ENCODE data around the gene DALRD3. TPM values are rescaled to one million over a fixed set of nuclear protein-coding genes. Genes with fewer than 3 reads are reported as not detected.
A peak's percentile ranks its signal among the peaks of the same experiment; 100 is the strongest.

DALRD3 gene
- total and polyA plus RNA-seq, 2 donors (not counting 1 experiment from before 2014, with no cell fraction given), result 57.2 to 82.6 TPM

DNA sequence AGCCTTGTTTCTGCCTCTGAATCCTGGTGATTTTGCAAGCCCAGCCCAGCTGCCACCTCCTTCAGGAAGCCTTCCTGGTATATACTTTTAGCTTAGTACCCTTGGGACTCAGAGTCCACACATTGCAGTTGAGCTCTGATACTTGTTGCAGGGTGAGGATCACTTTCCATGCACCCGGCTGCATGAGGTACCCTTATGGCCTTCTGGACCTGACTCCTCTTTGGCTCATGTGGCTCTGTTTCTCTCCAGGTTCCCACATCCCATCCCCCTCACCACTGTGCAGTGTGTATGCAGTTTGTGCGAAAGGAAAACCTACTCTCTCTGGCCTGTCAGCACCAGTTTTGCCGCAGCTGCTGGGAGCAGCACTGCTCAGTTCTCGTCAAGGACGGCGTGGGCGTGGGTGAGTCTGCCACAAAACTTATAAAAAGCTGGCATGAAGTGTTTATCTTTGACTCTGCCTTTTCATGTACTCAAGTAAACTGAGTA, 51.5 kb downstream of the DALRD3 start:
- Histone ChIP-seq H3K27me3 (replicated peaks in 1 of 4; ENCODE audit: control extremely low read depth in 1 of 4, control insufficient read depth in 3 of 4, insufficient read depth in 4 of 4, low read length in 3 of 4) (no peaks in the 10 kb centered on the region), H4K20me1 (ENCODE audit: control insufficient read depth, insufficient read depth, low read length, poor library complexity, severe bottlenecking) (no peaks in the 10 kb centered on the region), H3K9ac (ENCODE audit: low read length) (no peak overlapping the region), H3K4me3 (ENCODE audit: control extremely low read depth in 1 of 5, extremely low read depth in 1 of 5, insufficient read depth in 1 of 5, low read depth in 2 of 5, low read length in 4 of 5) (no peak overlapping the region), H3K27ac (ENCODE audit: low read length in 2 of 2) (no peak overlapping the region), H3K4me2 (replicated peaks; ENCODE audit: low read depth, low read length, poor library complexity, severe bottlenecking) (no peak overlapping the region), H3K9me3 (ENCODE audit: control extremely low read depth in 1 of 3, control insufficient read depth in 2 of 3, insufficient read depth in 1 of 3, low read length in 2 of 3) (no peaks in the 10 kb centered on the region), H3K36me3 (replicated peaks in 1 of 2; ENCODE audit: control extremely low read depth in 1 of 2, control insufficient read depth in 1 of 2, extremely low read depth in 1 of 2, insufficient read depth in 2 of 2, low read length in 1 of 2) (peaks cover 22 to 56% of the 10 kb centered on the region in 2 experiments), H3K4me1 (ENCODE audit: control insufficient read depth in 2 of 2, insufficient read depth in 2 of 2, low read length in 2 of 2) (no peaks in the 10 kb centered on the region), H2AFZ (ENCODE audit: insufficient read depth, low read depth, low read length, poor library complexity, severe bottlenecking) (no peak overlapping the region), H3K79me2 (ENCODE audit: control insufficient read depth, insufficient read depth, low read length) (no peaks in the 10 kb centered on the region)
- H3K27ac Mint-ChIP-seq, result no peak overlapping the region
- H3K4me3 Mint-ChIP-seq, result no peak overlapping the region
- intact Hi-C loops (cut with micrococcal nuclease), result no loop called here
- TF ChIP-seq, protein P1, sequence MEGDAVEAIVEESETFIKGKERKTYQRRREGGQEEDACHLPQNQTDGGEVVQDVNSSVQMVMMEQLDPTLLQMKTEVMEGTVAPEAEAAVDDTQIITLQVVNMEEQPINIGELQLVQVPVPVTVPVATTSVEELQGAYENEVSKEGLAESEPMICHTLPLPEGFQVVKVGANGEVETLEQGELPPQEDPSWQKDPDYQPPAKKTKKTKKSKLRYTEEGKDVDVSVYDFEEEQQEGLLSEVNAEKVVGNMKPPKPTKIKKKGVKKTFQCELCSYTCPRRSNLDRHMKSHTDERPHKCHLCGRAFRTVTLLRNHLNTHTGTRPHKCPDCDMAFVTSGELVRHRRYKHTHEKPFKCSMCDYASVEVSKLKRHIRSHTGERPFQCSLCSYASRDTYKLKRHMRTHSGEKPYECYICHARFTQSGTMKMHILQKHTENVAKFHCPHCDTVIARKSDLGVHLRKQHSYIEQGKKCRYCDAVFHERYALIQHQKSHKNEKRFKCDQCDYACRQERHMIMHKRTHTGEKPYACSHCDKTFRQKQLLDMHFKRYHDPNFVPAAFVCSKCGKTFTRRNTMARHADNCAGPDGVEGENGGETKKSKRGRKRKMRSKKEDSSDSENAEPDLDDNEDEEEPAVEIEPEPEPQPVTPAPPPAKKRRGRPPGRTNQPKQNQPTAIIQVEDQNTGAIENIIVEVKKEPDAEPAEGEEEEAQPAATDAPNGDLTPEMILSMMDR (IDR thresholded peaks at IDR 0.05), result no peak
- no peak for TF ChIP-seq EZH2 (IDR thresholded peaks at IDR 0.05; ENCODE audit: borderline replicate concordance, insufficient read depth, low read depth, low read length, poor library complexity, severe bottlenecking)
- 100% methylated on average over 7 of the region's 7 CpGs for WGBS (ENCODE audit: insufficient coverage)
- H3K4me1 Mint-ChIP-seq, result no peaks in the 10 kb centered on the region
- no peaks in the 10 kb centered on the region for H3K27me3 Mint-ChIP-seq
- POLR2A ChIA-PET, result no interaction called here
- CTCF ChIA-PET, result no interaction called here
- H3K9me3 Mint-ChIP-seq (ENCODE audit: insufficient read depth), result no peaks in the 10 kb centered on the region
- DNase-seq (no peak), ATAC-seq (ENCODE audit: low read depth) (no peak)

DNA sequence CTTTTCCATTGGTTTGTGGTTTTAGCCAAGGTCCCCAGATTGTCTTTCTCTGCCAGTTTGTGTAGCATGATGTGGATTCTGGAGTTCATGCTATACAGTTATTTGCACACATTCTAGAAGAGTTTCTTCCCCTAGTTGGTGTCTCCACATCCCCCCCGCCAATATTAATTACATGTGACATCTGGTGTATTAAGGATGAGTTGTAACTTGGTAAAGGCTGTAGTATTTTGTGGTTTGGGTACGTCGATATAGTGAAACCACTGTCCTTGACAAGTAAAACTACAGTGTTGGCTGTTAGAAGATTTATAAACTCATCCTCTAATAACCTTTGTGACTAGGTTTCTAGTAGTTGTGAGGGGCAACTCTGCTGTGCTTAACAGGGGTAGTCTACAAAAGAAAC, 52.0 kb downstream of the DALRD3 start:
- Histone ChIP-seq H2AFZ (ENCODE audit: insufficient read depth, low read depth, low read length, poor library complexity, severe bottlenecking) (no peak overlapping the region), H3K9me3 (ENCODE audit: control extremely low read depth in 1 of 3, control insufficient read depth in 2 of 3, insufficient read depth in 1 of 3, low read length in 2 of 3) (no peaks in the 10 kb centered on the region), H3K4me3 (ENCODE audit: control extremely low read depth in 1 of 5, extremely low read depth in 1 of 5, insufficient read depth in 1 of 5, low read depth in 2 of 5, low read length in 4 of 5) (no peak overlapping the region), H3K4me2 (replicated peaks; ENCODE audit: low read depth, low read length, poor library complexity, severe bottlenecking) (no peak overlapping the region), H4K20me1 (ENCODE audit: control insufficient read depth, insufficient read depth, low read length, poor library complexity, severe bottlenecking) (no peaks in the 10 kb centered on the region), H3K79me2 (ENCODE audit: control insufficient read depth, insufficient read depth, low read length) (no peaks in the 10 kb centered on the region), H3K27me3 (replicated peaks in 1 of 4; ENCODE audit: control extremely low read depth in 1 of 4, control insufficient read depth in 3 of 4, insufficient read depth in 4 of 4, low read length in 3 of 4) (no peaks in the 10 kb centered on the region), H3K9ac (ENCODE audit: low read length) (no peak overlapping the region), H3K36me3 (replicated peaks in 1 of 2; ENCODE audit: control extremely low read depth in 1 of 2, control insufficient read depth in 1 of 2, extremely low read depth in 1 of 2, insufficient read depth in 2 of 2, low read length in 1 of 2) (peaks cover 17 to 54% of the 10 kb centered on the region in 2 experiments), H3K27ac (ENCODE audit: low read length in 2 of 2) (no peak overlapping the region), H3K4me1 (ENCODE audit: control insufficient read depth in 2 of 2, insufficient read depth in 2 of 2, low read length in 2 of 2) (no peaks in the 10 kb centered on the region)
- intact Hi-C loops (cut with micrococcal nuclease), result no loop called here
- ATAC-seq (ENCODE audit: low read depth) (no peak), DNase-seq (no peak)
- TF ChIP-seq, protein P1 (IDR thresholded peaks at IDR 0.05), result no peak
- TF ChIP-seq EZH2 (IDR thresholded peaks at IDR 0.05; ENCODE audit: borderline replicate concordance, insufficient read depth, low read depth, low read length, poor library complexity, severe bottlenecking), result no peak
- no peaks in the 10 kb centered on the region for H3K27me3 Mint-ChIP-seq
- no peaks in the 10 kb centered on the region for H3K9me3 Mint-ChIP-seq (ENCODE audit: insufficient read depth)
- WGBS (ENCODE audit: insufficient coverage), result no CpG with 5 or more reads among the region's 3 CpGs
- no peaks in the 10 kb centered on the region for H3K4me1 Mint-ChIP-seq
- no peak overlapping the region for H3K27ac Mint-ChIP-seq
- CTCF ChIA-PET, result interaction anchor here (0.7 kb wide), 1 partner anchor 217 kb away, joined by 7 read pairs; no protein-coding TSS in a partner anchor
- POLR2A ChIA-PET, result no interaction called here
- H3K4me3 Mint-ChIP-seq, result no peak overlapping the region

Small RNA genes within 50 kb of the gene (small RNA-seq; reads per million reads assigned to genes)
- gene MIR191 (ENCODE audit: insufficient read length, low read depth, low replicate concordance) (5,267 reads per million, percentile 99 among the genes with 10 or more reads in this experiment), gene MIR425 (ENCODE audit: insufficient read length, low read depth, low replicate concordance) (171 reads per million, percentile 95 among the genes with 10 or more reads in this experiment)

Other genes starting within 250 kb of the DALRD3 start
- gene PRKAR2A, start 170.7 kb downstream of the DALRD3 start, total RNA-seq, result 25.0 and 27.5 TPM in 2 replicates
- 4.3 and 6.0 TPM in 2 replicates for gene PRKAR2A, start 170.7 kb downstream of the DALRD3 start, polyA plus RNA-seq
- 11.6 and 12.2 TPM in 2 replicates for gene SLC25A20, start 119.7 kb downstream of the DALRD3 start, total RNA-seq
- 5.7 and 19.9 TPM in 2 replicates for gene SLC25A20, start 119.7 kb downstream of the DALRD3 start, polyA plus RNA-seq
- gene ARIH2, start 99.7 kb downstream of the DALRD3 start, total RNA-seq, result 148 and 162 TPM in 2 replicates
- 114 and 139 TPM in 2 replicates for gene ARIH2, start 99.7 kb downstream of the DALRD3 start, polyA plus RNA-seq
- gene P4HTM, start 28.3 kb downstream of the DALRD3 start, total RNA-seq, result 48.5 and 56.4 TPM in 2 replicates
- 58.3 and 70.6 TPM in 2 replicates for gene P4HTM, start 28.3 kb downstream of the DALRD3 start, polyA plus RNA-seq
- 270 and 287 TPM in 2 replicates for gene WDR6, start 11.2 kb downstream of the DALRD3 start, total RNA-seq
- gene WDR6, start 11.2 kb downstream of the DALRD3 start, polyA plus RNA-seq, result 317 and 321 TPM in 2 replicates
- 67.0 and 67.5 TPM in 2 replicates for gene NDUFAF3, start 3.5 kb upstream of the DALRD3 start, total RNA-seq
- gene NDUFAF3, start 3.5 kb upstream of the DALRD3 start, polyA plus RNA-seq, result 34.9 and 61.0 TPM in 2 replicates
- gene IMPDH2, start 10.8 kb upstream of the DALRD3 start, total RNA-seq, result 186 and 193 TPM in 2 replicates
- gene IMPDH2, start 10.8 kb upstream of the DALRD3 start, polyA plus RNA-seq, result 171 and 205 TPM in 2 replicates
- gene QRICH1, start 75.5 kb upstream of the DALRD3 start, total RNA-seq, result 187 and 196 TPM in 2 replicates
- gene QRICH1, start 75.5 kb upstream of the DALRD3 start, polyA plus RNA-seq, result 179 and 223 TPM in 2 replicates
- gene QARS1, start 86.2 kb upstream of the DALRD3 start, total RNA-seq, result 252 and 282 TPM in 2 replicates
- 426 and 469 TPM in 2 replicates for gene QARS1, start 86.2 kb upstream of the DALRD3 start, polyA plus RNA-seq
- 87.3 and 89.9 TPM in 2 replicates for gene USP19, start 102.2 kb upstream of the DALRD3 start, total RNA-seq
- 56.3 and 73.5 TPM in 2 replicates for gene USP19, start 102.2 kb upstream of the DALRD3 start, polyA plus RNA-seq
- gene LAMB2, start 114.5 kb upstream of the DALRD3 start, total RNA-seq, result 0.05 and 0.74 TPM in 2 replicates
- 0.25 and 0.67 TPM in 2 replicates for gene LAMB2, start 114.5 kb upstream of the DALRD3 start, polyA plus RNA-seq
- 29.7 and 30.0 TPM in 2 replicates for gene CCDC71, start 147.8 kb upstream of the DALRD3 start, total RNA-seq
- 13.4 and 15.6 TPM in 2 replicates for gene CCDC71, start 147.8 kb upstream of the DALRD3 start, polyA plus RNA-seq
- 1.9 and 3.6 TPM in 2 replicates for gene KLHDC8B, start 153.0 kb upstream of the DALRD3 start, total RNA-seq
- 0.43 and 0.79 TPM in 2 replicates for gene KLHDC8B, start 153.0 kb upstream of the DALRD3 start, polyA plus RNA-seq